ENCODE results near the gene METAP1.
"Not testable (repeated sequence)": the region's sequence is repeated elsewhere in the genome, so short reads cannot be mapped to it uniquely, and the experiment has no call there.

The METAP1 gene

DNA sequence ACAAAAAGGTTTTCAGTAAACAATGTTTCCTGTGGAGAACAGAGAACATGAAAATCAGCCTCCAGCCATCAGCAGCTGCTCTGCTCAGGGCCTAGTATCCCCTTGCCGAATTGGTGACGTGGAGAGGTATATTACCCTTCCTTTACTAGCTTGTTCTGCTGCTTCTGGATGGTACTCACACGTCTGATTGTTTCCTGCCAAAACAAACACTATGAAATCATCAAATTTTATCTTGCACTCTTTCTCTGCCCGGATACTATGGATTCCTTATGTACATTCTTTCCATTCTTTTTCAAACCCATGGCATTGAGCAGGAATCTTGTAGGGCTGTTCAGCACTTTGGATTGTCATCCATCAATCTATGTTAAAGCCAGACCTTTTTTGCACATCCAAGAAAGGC, 18.8 kb upstream of the METAP1 start:
- DNase-seq (ENCODE audit: low read depth), result peak; percentile 5
- TF ChIP-seq, protein P1, sequence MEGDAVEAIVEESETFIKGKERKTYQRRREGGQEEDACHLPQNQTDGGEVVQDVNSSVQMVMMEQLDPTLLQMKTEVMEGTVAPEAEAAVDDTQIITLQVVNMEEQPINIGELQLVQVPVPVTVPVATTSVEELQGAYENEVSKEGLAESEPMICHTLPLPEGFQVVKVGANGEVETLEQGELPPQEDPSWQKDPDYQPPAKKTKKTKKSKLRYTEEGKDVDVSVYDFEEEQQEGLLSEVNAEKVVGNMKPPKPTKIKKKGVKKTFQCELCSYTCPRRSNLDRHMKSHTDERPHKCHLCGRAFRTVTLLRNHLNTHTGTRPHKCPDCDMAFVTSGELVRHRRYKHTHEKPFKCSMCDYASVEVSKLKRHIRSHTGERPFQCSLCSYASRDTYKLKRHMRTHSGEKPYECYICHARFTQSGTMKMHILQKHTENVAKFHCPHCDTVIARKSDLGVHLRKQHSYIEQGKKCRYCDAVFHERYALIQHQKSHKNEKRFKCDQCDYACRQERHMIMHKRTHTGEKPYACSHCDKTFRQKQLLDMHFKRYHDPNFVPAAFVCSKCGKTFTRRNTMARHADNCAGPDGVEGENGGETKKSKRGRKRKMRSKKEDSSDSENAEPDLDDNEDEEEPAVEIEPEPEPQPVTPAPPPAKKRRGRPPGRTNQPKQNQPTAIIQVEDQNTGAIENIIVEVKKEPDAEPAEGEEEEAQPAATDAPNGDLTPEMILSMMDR (conservative IDR thresholded peaks at IDR 0.05; ENCODE audit: control insufficient read depth, insufficient read depth, low read depth, low read length), result no peak
- H3K4me3 ChIP-seq (ENCODE audit: control insufficient read depth, low read depth, low read length), result no peak overlapping the region

DNA sequence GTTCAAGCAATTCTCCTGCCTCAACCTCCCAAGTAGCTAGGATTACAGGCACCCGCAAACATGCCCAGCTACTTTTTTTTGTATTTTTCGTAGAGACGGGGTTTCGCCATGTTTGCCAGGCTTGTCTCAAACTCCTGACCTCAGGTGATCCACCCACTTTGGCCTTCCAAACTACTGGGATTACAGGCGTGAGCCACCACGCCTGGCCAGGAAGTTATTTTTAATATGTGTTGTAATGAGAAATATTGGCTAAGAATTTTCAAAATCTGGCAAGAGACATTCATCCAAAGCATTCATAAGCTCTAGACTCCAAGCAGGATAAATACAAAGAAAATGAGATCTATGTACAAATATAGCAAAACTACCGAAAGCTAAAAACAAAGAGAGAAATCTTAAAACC, 18.0 kb upstream of the METAP1 start:
- TF ChIP-seq, protein P1 (conservative IDR thresholded peaks at IDR 0.05; ENCODE audit: control insufficient read depth, insufficient read depth, low read depth, low read length), result no peak
- DNase-seq (ENCODE audit: low read depth), result no peak
- no peak overlapping the region for H3K4me3 ChIP-seq (ENCODE audit: control insufficient read depth, low read depth, low read length)

DNA sequence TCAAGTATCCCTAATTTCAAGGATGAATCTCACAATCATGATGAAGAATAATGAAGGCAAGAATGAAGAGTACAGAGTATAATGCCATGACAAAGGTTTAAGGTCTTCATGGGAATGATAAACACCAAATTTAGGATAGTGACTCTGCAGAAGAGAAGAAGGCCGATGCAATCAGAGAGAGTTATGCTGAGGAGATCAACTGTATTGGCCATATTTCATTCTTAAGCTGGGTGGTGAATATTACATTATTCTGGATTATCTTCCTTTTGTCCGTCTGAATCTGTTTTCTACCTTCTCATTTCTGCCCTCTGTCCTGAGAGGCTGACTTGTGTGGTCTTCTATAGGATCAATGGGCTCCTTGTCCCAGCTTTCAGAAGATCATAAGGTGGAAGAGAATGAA, 7.8 kb upstream of the METAP1 start:
- no peak for DNase-seq (ENCODE audit: low read depth)
- H3K4me3 ChIP-seq (ENCODE audit: control insufficient read depth, low read depth, low read length), result no peak overlapping the region
- TF ChIP-seq, protein P1 (conservative IDR thresholded peaks at IDR 0.05; ENCODE audit: control insufficient read depth, insufficient read depth, low read depth, low read length), result no peak

DNA sequence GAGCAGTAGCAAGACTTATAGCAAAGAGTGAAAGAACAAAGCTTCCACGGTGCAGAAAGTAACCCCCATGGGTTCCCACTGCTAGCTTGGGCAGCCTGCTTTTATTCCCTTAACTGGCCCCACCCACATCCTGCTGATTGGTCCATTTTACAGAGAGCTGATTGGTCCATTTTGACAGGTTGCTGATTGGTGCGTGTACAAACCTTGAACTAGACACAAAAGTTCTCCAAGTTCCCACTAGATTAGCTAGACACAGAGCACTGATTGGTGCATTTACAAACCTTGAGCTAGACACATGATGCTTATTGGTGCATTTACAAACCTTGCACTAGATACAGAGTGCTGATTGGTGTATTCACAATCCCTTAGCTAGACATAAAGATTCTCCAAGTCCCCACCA, 2.7 kb upstream of the METAP1 start:
- H3K4me3 ChIP-seq (ENCODE audit: control insufficient read depth, low read depth, low read length); DNase-seq (ENCODE audit: low read depth): not testable (repeated sequence)

DNA sequence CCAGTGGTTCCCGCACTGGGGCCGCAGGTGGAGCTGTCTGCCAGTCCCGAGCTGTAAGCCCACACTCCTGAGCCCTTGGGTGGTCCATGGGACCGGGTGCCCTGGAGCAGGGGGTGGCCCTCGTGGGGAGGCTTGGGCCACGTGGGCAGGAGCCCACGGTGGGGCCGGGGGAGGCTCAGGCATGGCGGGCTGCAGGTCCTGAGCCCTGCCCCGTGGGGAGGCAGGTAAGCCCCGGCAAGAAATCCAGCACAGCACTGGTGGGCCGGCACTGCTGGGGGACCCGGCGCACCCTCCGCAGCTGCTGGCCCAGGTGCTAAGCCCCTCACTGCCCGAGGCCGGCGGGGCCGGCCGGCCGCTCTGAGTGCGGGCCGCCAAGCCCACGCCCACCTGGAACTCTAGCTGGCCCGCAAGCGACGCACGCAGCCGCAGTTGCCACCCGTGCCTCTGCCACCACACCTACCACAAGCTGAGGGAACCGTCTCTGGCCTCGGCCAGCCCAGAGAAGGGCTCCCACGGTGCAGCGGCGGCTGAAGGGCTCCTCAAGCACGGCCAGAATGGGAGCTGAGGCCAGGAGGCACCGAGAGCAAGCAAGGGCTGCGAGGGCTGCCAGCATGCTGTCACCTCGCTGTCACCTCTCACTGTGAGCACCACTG, 2.0 kb upstream of the METAP1 start:
- TF ChIP-seq, protein P1 (conservative IDR thresholded peaks at IDR 0.05; ENCODE audit: control insufficient read depth, insufficient read depth, low read depth, low read length), result no peak
- no peak for DNase-seq (ENCODE audit: low read depth)
- no peak overlapping the region for H3K4me3 ChIP-seq (ENCODE audit: control insufficient read depth, low read depth, low read length)

DNA sequence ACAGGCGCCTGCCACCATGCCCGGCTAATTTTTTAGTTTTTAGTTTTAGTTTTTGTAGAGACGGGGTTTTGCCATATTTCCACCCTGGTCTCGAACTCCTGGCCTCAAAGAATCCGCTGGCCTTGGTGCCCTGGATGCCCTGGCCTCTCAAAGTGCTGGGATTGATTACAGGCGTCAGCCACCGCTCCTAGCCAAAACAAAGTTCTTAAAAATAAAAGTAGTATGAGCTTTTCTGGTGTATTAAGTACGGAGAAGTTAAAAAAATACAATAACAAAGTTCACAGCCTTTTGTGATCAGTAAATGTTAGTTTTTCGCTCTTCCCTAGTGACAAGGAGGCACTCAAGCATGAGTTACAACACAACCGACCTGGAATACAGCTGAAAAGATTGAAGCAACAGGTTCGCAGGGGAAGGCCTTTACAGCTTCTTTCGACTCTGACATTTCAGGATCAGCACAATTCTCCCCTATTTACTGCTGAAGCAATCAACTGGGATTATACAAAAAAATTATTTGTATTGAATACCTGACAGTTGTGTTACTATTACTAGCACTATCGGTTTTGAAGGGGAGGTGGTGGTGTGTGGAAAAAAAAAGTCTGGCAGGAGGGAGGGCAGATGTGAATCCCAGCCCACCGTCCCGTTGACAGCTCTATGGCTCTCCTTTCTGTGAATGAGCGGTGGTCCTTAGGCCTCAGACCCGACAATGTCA, 893 bp upstream of the METAP1 start:
- peak; percentile 43 for DNase-seq (ENCODE audit: low read depth)
- peak overlapping the region; percentile 55 for H3K4me3 ChIP-seq (ENCODE audit: control insufficient read depth, low read depth, low read length)
- TF ChIP-seq, protein P1 (conservative IDR thresholded peaks at IDR 0.05; ENCODE audit: control insufficient read depth, insufficient read depth, low read depth, low read length), result no peak

DNA sequence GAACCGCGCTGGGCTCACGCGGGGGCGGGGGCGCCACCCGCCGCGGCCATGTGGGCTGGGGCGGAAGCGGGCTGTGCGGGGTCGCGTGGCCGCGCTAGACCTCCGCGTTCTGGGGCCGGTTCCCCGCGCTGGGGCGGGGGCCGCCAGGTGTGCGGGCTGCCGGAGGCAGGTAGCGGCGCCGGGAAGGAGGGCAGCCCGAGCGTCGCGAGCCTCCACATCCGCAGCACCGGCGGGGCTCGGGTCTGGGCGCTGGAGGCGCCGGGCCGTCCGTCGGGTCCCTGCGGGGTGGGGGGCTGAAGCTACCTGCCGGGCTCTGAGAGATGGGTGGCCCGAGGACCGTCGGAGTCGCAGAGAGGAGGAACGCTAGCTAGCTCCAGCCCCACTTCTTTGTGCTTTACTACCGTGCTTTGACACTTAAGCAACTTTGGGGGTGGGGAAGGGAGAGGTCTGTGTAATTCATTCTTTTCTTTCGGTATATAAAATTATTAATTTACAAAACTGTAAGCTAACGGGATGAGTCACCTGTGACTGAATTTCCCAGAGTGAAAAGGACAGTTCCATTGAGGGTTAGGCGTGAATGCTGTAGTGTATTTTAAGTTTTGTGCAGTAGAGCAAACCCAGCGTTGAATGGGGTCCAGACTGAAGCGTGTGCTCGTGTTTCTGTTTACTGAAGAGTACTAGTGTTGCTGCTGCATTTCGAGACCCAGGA, 689 bp downstream of the METAP1 start:
- DNase-seq (ENCODE audit: low read depth), result peak; percentile 28
- TF ChIP-seq, protein P1 (conservative IDR thresholded peaks at IDR 0.05; ENCODE audit: control insufficient read depth, insufficient read depth, low read depth, low read length), result no peak
- H3K4me3 ChIP-seq (ENCODE audit: control insufficient read depth, low read depth, low read length), result peak overlapping the region; percentile 83
